Esophagus muscularis mucosa (tissue), 4 donors: ENCODE data around the gene IQCH. TPM values are rescaled to one million over a fixed set of nuclear protein-coding genes. Genes with fewer than 3 reads are reported as not detected.

Source experiments
- DNase-seq: peaks from one replicate; pipeline ENCODE4 v3.0.0-alpha.2; 2017; ENCODE audit errors: extremely low spot score
- H3K27ac ChIP-seq, 4 donors: fragments of 200-600 bp; sonication (generic); replicated peaks in 1 of 4; 1 replicate in 3 of 4; 2 replicates in 1 of 4; pipeline ENCODE4 v1.5.1; 2016 to 2019; ENCODE audit warnings: mild to moderate bottlenecking in 1 of 4
- H3K27me3 ChIP-seq, 4 donors: fragments of 200-600 bp; sonication (generic); one replicate each; pipeline versions ENCODE4 v1.5.1 to v1.6.0; 2016 to 2019
- H3K36me3 ChIP-seq, 4 donors: fragments of 200-600 bp; sonication (generic); one replicate each; pipeline ENCODE4 v1.5.1; 2016 to 2019
- H3K4me1 ChIP-seq, 4 donors: fragments of 200-600 bp; sonication (generic); one replicate each; pipeline ENCODE4 v1.5.1; 2016 to 2019
- H3K4me3 ChIP-seq, 4 donors: fragments of 200-600 bp; sonication (generic); 1 replicate in 2 of 4; 2 replicates in 2 of 4; pipeline ENCODE4 v1.5.1; 2016 to 2019; ENCODE audit warnings: mild to moderate bottlenecking in 4 of 4, moderate library complexity in 1 of 4
- H3K9me3 ChIP-seq, 4 donors: fragments of 200-600 bp; sonication (generic); 1 replicate in 3 of 4; 2 replicates in 1 of 4; pipeline ENCODE4 v1.5.1; 2016 to 2019
- CTCF ChIP-seq, 3 experiments: fragments of 200-600 bp in 2 of 3; fragments of 450-650 bp in 1 of 3; sonication (generic) in 2 of 3; IDR thresholded peaks; one replicate each; pipeline ENCODE4 v1.5.1; 2017 to 2019; ENCODE audit warnings: antibody characterized with exemption in 3 of 3, mild to moderate bottlenecking in 2 of 3, moderate library complexity in 1 of 3
- EP300 ChIP-seq: sonication (generic); formaldehyde crosslinking; IDR thresholded peaks from one replicate; pipeline ENCODE4 v1.6.1; 2017; ENCODE audit warnings: antibody characterized with exemption
- POLR2A ChIP-seq: fragments of 450-650 bp; IDR thresholded peaks from one replicate; pipeline ENCODE4 v1.6.1; 2017; ENCODE audit warnings: antibody characterized with exemption, moderate library complexity, mild to moderate bottlenecking, low read depth
- POLR2AphosphoS5 ChIP-seq, 2 donors: sonication (generic); formaldehyde crosslinking; IDR thresholded peaks; one replicate each; pipeline ENCODE4 v1.6.1; 2017; ENCODE audit warnings: antibody characterized with exemption in 2 of 2
- WGBS: methylation state at CpG from one replicate; pipeline ENCODE4 v1.1.5; 2018; 5-methylcytosine and 5-hydroxymethylcytosine counted together
- intact Hi-C: fragments of 100-400 bp; cut with DNase I; formaldehyde crosslinking; loops from one replicate; pipeline ENCODE4 v1.15.1; 2023
- total RNA-seq, 4 donors: library from RNA; depleted of rRNA; stranded (reverse); fragments of >200 nt; gene quantifications; one replicate each; pipeline versions ENCODE4 v1.1.0 to v1.2.1, GENCODE V29; 2016

The IQCH gene
- total RNA-seq, 4 donors from 2014 or later: 0.58 to 2.4 (median 1.2) TPM

GRCh38 chr15:67509918-67510317 lies 255.3 kb downstream of the IQCH start:
- Histone ChIP-seq H3K4me3 (no peak overlapping the region), H3K27ac (no peak overlapping the region), H3K27me3 (no peaks in the 10 kb centered on the region), H3K4me1 (peaks cover 0 to 8% (median 0%) of the 10 kb centered on the region in 4 donors), H3K36me3 (peaks cover 13 to 37% (median 32%) of the 10 kb centered on the region in 4 donors), H3K9me3 (no peaks in the 10 kb centered on the region)
- TF ChIP-seq EP300 (no peak), CTCF (IDR thresholded peaks at IDR 0.05) (no peak)
- DNase-seq: no peak
- WGBS: 94% methylated on average over 4 of the region's 4 CpGs
- intact Hi-C loops: no loop called here

- intact Hi-C loops: no loop called here
- no peak overlapping the region for H3K4me3 ChIP-seq
- H3K9me3 ChIP-seq: no peaks in the 10 kb centered on the region
- DNase-seq: no peak
- peaks cover 0 to 8% (median 0%) of the 10 kb centered on the region in 4 donors for H3K4me1 ChIP-seq
- TF ChIP-seq EP300 (no peak), POLR2AphosphoS5 (IDR thresholded peaks at IDR 0.05) (no peak), CTCF (IDR thresholded peaks at IDR 0.05) (no peak), POLR2A (no peak)
- H3K36me3 ChIP-seq: peaks cover 13 to 45% (median 35%) of the 10 kb centered on the region in 4 donors
- whole genome bisulfite sequencing: 86% methylated on average over 7 of the region's 7 CpGs
- no peaks in the 10 kb centered on the region for H3K27me3 ChIP-seq
- no peak overlapping the region for H3K27ac ChIP-seq
Measured at GRCh38 chr15:67510597-67511190, 256.1 kb downstream of the IQCH start.

GRCh38 chr15:67511606-67512005 lies 257.0 kb downstream of the IQCH start:
- no peak for TF ChIP-seq CTCF (IDR thresholded peaks at IDR 0.05)
- no peak for TF ChIP-seq POLR2A
- no peak for TF ChIP-seq EP300
- no peak for TF ChIP-seq POLR2AphosphoS5 (IDR thresholded peaks at IDR 0.05)
- H3K27ac ChIP-seq: no peak overlapping the region
- no peaks in the 10 kb centered on the region for H3K9me3 ChIP-seq
- no peak for DNase-seq
- 96% methylated on average over 3 of the region's 3 CpGs for WGBS
- H3K4me1 ChIP-seq: peaks cover 0 to 8% (median 0%) of the 10 kb centered on the region in 4 donors
- H3K4me3 ChIP-seq: no peak overlapping the region
- intact Hi-C loops: no loop called here
- H3K36me3 ChIP-seq: peaks cover 13 to 49% (median 35%) of the 10 kb centered on the region in 4 donors
- H3K27me3 ChIP-seq: no peaks in the 10 kb centered on the region

- TF ChIP-seq EP300 (no peak), POLR2A (no peak), CTCF (IDR thresholded peaks at IDR 0.05) (no peak), POLR2AphosphoS5 (IDR thresholded peaks at IDR 0.05) (no peak)
- peaks cover 0 to 6% (median 0%) of the 10 kb centered on the region in 4 donors for H3K4me1 ChIP-seq
- H3K36me3 ChIP-seq: peaks cover 13 to 54% (median 35%) of the 10 kb centered on the region in 4 donors
- no peaks in the 10 kb centered on the region for H3K9me3 ChIP-seq
- H3K27me3 ChIP-seq: no peaks in the 10 kb centered on the region
- WGBS: 44% methylated on average over 3 of the region's 3 CpGs
- no peak overlapping the region for H3K27ac ChIP-seq
- intact Hi-C loops: no loop called here
- no peak overlapping the region for H3K4me3 ChIP-seq
- no peak for DNase-seq
Measured at GRCh38 chr15:67512140-67512539, 257.6 kb downstream of the IQCH start.
